ENCODE measurements around the gene TP53BP1. TPM values are rescaled to one million over a fixed set of nuclear protein-coding genes. Genes with fewer than 3 reads are reported as not detected.

The TP53BP1 gene
- total RNA-seq, 1 donor from 2014 or later = 34.6 TPM

- Histone ChIP-seq H3K27me3 (no peaks in the 10 kb centered on the region), H3K9me3 (no peaks in the 10 kb centered on the region), H3K4me3 (no peak overlapping the region), H3K36me3 (peaks cover 6 to 34% of the 10 kb centered on the region in 2 donors), H3K4me1 (no peaks in the 10 kb centered on the region), H3K27ac (no peak overlapping the region)
- no peak for TF ChIP-seq CTCF (IDR thresholded peaks at IDR 0.05)
- no peak for DNase-seq (ENCODE audit: low spot score in 2 of 2)
- intact Hi-C loops (cut with DNase I) = no loop called here
These were observed 114.4 kb downstream of the TP53BP1 start for GRCh38 chr15:43378601-43379000.

GRCh38 chr15:43376017-43376705, 116.8 kb downstream of the TP53BP1 start:
- no peaks in the 10 kb centered on the region for H3K27me3 ChIP-seq
- H3K4me1 ChIP-seq = peaks cover 0 to 3% of the 10 kb centered on the region in 2 donors
- TF ChIP-seq CTCF (IDR thresholded peaks at IDR 0.05) = peak in 2 of 3 experiments; percentile 50 to 55

GRCh38 chr15:43370975-43371974, 121.7 kb downstream of the TP53BP1 start, which contains the start of the genes TUBGCP4 and ZSCAN29:
Gene TUBGCP4, plus strand, starts transcription at chr15:43371101. Its CDS starts 254 bp downstream, at chr15:43371355.
Gene ZSCAN29, minus strand, starts transcription at chr15:43371043. Its CDS starts 1,130 bp downstream, at chr15:43369913.
- DNase-seq (ENCODE audit: low spot score in 2 of 2) = peak in 1 of 2 donors; percentile 88
- TF ChIP-seq CTCF (IDR thresholded peaks at IDR 0.05) = peak in 2 of 3 experiments; percentile 15 to 19
- H3K36me3 ChIP-seq = peaks cover 11% of the 10 kb centered on the region in 2 donors
- no peaks in the 10 kb centered on the region for H3K9me3 ChIP-seq
- H3K4me3 ChIP-seq = peak within 1 kb of the TSS; percentile 83 to 92
- H3K4me1 ChIP-seq = peaks cover 0 to 11% of the 10 kb centered on the region in 2 donors
- no peaks in the 10 kb centered on the region for H3K27me3 ChIP-seq
- intact Hi-C loops (cut with DNase I) = loop anchor here (2.0 kb wide), 1 partner anchor 40 kb away; the partner anchor contains the start of gene LCMT2
- H3K27ac ChIP-seq = peak within 1 kb of the TSS; percentile 44 to 62

More at GRCh38 chr15:43376017-43376705, 116.8 kb downstream of the TP53BP1 start:
- Histone ChIP-seq H3K9me3 (no peaks in the 10 kb centered on the region), H3K27ac (no peak overlapping the region), H3K36me3 (peaks cover 6 to 17% of the 10 kb centered on the region in 2 donors), H3K4me3 (no peak overlapping the region)
- intact Hi-C loops (cut with DNase I) = no loop called here
- DNase-seq (ENCODE audit: low spot score in 2 of 2) = no peak

GRCh38 chr15:43370310-43370974, 122.5 kb downstream of the TP53BP1 start:
- intact Hi-C loops (cut with DNase I) = loop anchor here (2.0 kb wide), 1 partner anchor 40 kb away; the partner anchor contains the start of gene LCMT2
- H3K27ac ChIP-seq = peak overlapping the region; percentile 44 to 62
- peak in 1 of 2 donors; percentile 63 for DNase-seq (ENCODE audit: low spot score in 2 of 2)

More at GRCh38 chr15:43370310-43370974, 122.5 kb downstream of the TP53BP1 start:
- Histone ChIP-seq H3K4me1 (peaks cover 0 to 11% of the 10 kb centered on the region in 2 donors), H3K36me3 (peaks cover 17 to 19% of the 10 kb centered on the region in 2 donors), H3K9me3 (no peaks in the 10 kb centered on the region), H3K27me3 (no peaks in the 10 kb centered on the region), H3K4me3 (peak overlapping the region; percentile 83 to 92)
- TF ChIP-seq CTCF (IDR thresholded peaks at IDR 0.05) = no peak
